ENCODE measurements around the gene ZCWPW1.

ZCWPW1 gene

GRCh38 chr7:100435401-100436304 is 7.2 kb upstream of the ZCWPW1 start:
- TF ChIP-seq TOX (CRISPR knock-in tag; IDR thresholded peaks at IDR 0.05; ENCODE audit: borderline replicate concordance) = no peak
- TF ChIP-seq CSDC2 (CRISPR knock-in tag; IDR thresholded peaks at IDR 0.05) = 0 out of 2 replicates have a peak, but pooled peaks have one; percentile 31

GRCh38 chr7:100434297-100435144 is 6.0 kb upstream of the ZCWPW1 start:
- TF ChIP-seq CREB5 (CRISPR knock-in tag; IDR thresholded peaks at IDR 0.05; ENCODE audit: low read depth) = no peak
- TF ChIP-seq ZFP3 (CRISPR knock-in tag; IDR thresholded peaks at IDR 0.05) = no peak
- no peak for TF ChIP-seq ISL1 (CRISPR knock-in tag; IDR thresholded peaks at IDR 0.05)
- TF ChIP-seq SNAI2 (CRISPR knock-in tag; IDR thresholded peaks at IDR 0.05) = no peak
- no peak for ATAC-seq

More at GRCh38 chr7:100435401-100436304, 7.2 kb upstream of the ZCWPW1 start:
- peak; percentile 36 for ATAC-seq

GRCh38 chr7:100433592-100434296 is 5.2 kb upstream of the ZCWPW1 start:
- TF ChIP-seq CSRNP3 (CRISPR knock-in tag; IDR thresholded peaks at IDR 0.05) = no peak
- no peak for TF ChIP-seq GLIS3 (CRISPR knock-in tag; IDR thresholded peaks at IDR 0.05)
- TF ChIP-seq PPARA (CRISPR knock-in tag; IDR thresholded peaks at IDR 0.05; ENCODE audit: borderline replicate concordance) = no peak
- no peak for TF ChIP-seq ZFP30 (CRISPR knock-in tag; IDR thresholded peaks at IDR 0.05)
- TF ChIP-seq CSDC2 (CRISPR knock-in tag; IDR thresholded peaks at IDR 0.05) = no peak
- no peak for TF ChIP-seq TSHZ2 (CRISPR knock-in tag; IDR thresholded peaks at IDR 0.05)
- TF ChIP-seq ZNF565 (CRISPR knock-in tag; conservative IDR thresholded peaks at IDR 0.05; ENCODE audit: low read depth) = no peak
- no peak for ATAC-seq

- TF ChIP-seq PPARA (CRISPR knock-in tag; IDR thresholded peaks at IDR 0.05; ENCODE audit: borderline replicate concordance) (no peak), ISL1 (CRISPR knock-in tag; IDR thresholded peaks at IDR 0.05) (no peak), CSRNP3 (CRISPR knock-in tag; IDR thresholded peaks at IDR 0.05) (no peak), BACH2 (CRISPR knock-in tag; IDR thresholded peaks at IDR 0.05; ENCODE audit: borderline replicate concordance) (no peak), CREB5 (CRISPR knock-in tag; IDR thresholded peaks at IDR 0.05; ENCODE audit: low read depth) (no peak), ZNF8 (CRISPR knock-in tag; IDR thresholded peaks at IDR 0.05) (no peak)
- no peak for ATAC-seq
These were observed 4.7 kb upstream of the ZCWPW1 start for GRCh38 chr7:100433276-100433591.
